ENCODE measurements around the gene CHODL.

DNA sequence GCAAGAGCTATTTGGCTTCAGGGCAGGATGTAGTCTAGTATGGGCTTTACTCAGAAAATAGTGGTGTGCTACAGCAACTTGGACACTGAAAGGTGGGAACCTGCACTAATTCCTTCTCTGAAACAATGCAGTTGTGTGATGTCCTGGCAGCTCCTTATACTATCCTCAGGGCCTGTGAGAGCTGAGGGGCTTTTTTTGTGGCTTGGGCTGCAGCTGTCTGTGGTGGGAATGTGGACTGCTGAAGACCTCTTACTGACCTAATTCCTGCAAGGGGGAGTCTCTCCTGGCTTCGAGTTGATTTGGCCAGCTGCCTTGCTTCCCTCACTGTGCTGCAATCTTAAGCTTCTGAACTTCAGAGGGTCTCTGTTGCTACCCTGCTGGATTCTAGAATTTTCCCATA is 22.3 kb upstream of the CHODL start:
- TF ChIP-seq, protein P1, sequence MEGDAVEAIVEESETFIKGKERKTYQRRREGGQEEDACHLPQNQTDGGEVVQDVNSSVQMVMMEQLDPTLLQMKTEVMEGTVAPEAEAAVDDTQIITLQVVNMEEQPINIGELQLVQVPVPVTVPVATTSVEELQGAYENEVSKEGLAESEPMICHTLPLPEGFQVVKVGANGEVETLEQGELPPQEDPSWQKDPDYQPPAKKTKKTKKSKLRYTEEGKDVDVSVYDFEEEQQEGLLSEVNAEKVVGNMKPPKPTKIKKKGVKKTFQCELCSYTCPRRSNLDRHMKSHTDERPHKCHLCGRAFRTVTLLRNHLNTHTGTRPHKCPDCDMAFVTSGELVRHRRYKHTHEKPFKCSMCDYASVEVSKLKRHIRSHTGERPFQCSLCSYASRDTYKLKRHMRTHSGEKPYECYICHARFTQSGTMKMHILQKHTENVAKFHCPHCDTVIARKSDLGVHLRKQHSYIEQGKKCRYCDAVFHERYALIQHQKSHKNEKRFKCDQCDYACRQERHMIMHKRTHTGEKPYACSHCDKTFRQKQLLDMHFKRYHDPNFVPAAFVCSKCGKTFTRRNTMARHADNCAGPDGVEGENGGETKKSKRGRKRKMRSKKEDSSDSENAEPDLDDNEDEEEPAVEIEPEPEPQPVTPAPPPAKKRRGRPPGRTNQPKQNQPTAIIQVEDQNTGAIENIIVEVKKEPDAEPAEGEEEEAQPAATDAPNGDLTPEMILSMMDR (conservative IDR thresholded peaks at IDR 0.05; ENCODE audit: low read depth, low read length): no peak
- TF ChIP-seq MAZ (IDR thresholded peaks at IDR 0.05; ENCODE audit: borderline replicate concordance, low read depth, low read length) (no peak), POLR2A (IDR thresholded peaks at IDR 0.05; ENCODE audit: low read depth, low read length) (no peak), RFX5 (IDR thresholded peaks at IDR 0.05; ENCODE audit: low read depth, low read length) (no peak), RAD21 (IDR thresholded peaks at IDR 0.05; ENCODE audit: low read length) (no peak), MAFK (IDR thresholded peaks at IDR 0.05; ENCODE audit: low read depth, low read length) (no peak), SMC3 (IDR thresholded peaks at IDR 0.05; ENCODE audit: low read depth, low read length) (no peak), BHLHE40 (IDR thresholded peaks at IDR 0.05; ENCODE audit: low read depth, low read length) (no peak)
- TF ChIP-seq, protein P2, sequence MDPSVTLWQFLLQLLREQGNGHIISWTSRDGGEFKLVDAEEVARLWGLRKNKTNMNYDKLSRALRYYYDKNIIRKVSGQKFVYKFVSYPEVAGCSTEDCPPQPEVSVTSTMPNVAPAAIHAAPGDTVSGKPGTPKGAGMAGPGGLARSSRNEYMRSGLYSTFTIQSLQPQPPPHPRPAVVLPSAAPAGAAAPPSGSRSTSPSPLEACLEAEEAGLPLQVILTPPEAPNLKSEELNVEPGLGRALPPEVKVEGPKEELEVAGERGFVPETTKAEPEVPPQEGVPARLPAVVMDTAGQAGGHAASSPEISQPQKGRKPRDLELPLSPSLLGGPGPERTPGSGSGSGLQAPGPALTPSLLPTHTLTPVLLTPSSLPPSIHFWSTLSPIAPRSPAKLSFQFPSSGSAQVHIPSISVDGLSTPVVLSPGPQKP (IDR thresholded peaks at IDR 0.05; ENCODE audit: borderline replicate concordance, low read depth, low read length): no peak
